ENCODE results near the gene SENP8. TPM values are rescaled to one million over a fixed set of nuclear protein-coding genes. Genes with fewer than 3 reads are reported as not detected.

Gene SENP8
- total and polyA plus RNA-seq, 4 donors: 0.67 to 1.0 (median 0.88) TPM

- 55% methylated on average over 4 of the region's 4 CpGs for WGBS
- H3K4me1 ChIP-seq (ENCODE audit: control insufficient read depth in 4 of 4, insufficient read depth in 4 of 4, low read length in 3 of 4): peaks cover 0 to 8% (median 3%) of the 10 kb centered on the region in 4 donors
- no peak for DNase-seq (ENCODE audit: low spot score)
- no peak overlapping the region for H3K4me3 ChIP-seq (ENCODE audit: low read depth in 1 of 3, low read length in 3 of 3)
- H3K36me3 ChIP-seq (ENCODE audit: control insufficient read depth in 4 of 4, insufficient read depth in 3 of 4, low read depth in 1 of 4, low read length in 3 of 4): no peaks in the 10 kb centered on the region
- H3K27me3 ChIP-seq (ENCODE audit: control insufficient read depth in 4 of 4, insufficient read depth in 4 of 4, low read length in 3 of 4): no peaks in the 10 kb centered on the region
- no peaks in the 10 kb centered on the region for H3K9me3 ChIP-seq (ENCODE audit: control insufficient read depth in 4 of 4, low read length in 3 of 4)
- no peak overlapping the region for H3K9ac ChIP-seq (ENCODE audit: low read depth in 1 of 2, low read length in 2 of 2)
- TF ChIP-seq TAF1 (conservative IDR thresholded peaks at IDR 0.05): no peak
- TF ChIP-seq SP1 (IDR thresholded peaks at IDR 0.05): no peak
- TF ChIP-seq, protein P1, sequence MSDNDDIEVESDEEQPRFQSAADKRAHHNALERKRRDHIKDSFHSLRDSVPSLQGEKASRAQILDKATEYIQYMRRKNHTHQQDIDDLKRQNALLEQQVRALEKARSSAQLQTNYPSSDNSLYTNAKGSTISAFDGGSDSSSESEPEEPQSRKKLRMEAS (IDR thresholded peaks at IDR 0.05): no peak
- TF ChIP-seq, protein P2, sequence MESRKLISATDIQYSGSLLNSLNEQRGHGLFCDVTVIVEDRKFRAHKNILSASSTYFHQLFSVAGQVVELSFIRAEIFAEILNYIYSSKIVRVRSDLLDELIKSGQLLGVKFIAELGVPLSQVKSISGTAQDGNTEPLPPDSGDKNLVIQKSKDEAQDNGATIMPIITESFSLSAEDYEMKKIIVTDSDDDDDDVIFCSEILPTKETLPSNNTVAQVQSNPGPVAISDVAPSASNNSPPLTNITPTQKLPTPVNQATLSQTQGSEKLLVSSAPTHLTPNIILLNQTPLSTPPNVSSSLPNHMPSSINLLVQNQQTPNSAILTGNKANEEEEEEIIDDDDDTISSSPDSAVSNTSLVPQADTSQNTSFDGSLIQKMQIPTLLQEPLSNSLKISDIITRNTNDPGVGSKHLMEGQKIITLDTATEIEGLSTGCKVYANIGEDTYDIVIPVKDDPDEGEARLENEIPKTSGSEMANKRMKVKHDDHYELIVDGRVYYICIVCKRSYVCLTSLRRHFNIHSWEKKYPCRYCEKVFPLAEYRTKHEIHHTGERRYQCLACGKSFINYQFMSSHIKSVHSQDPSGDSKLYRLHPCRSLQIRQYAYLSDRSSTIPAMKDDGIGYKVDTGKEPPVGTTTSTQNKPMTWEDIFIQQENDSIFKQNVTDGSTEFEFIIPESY (IDR thresholded peaks at IDR 0.05): no peak
- no peak for TF ChIP-seq ATF3 (IDR thresholded peaks at IDR 0.05)
- TF ChIP-seq YY1 (IDR thresholded peaks at IDR 0.05): no peak
- TF ChIP-seq FOXA2 (IDR thresholded peaks at IDR 0.05): peak; percentile 50
- TF ChIP-seq JUND (IDR thresholded peaks at IDR 0.05): peak; percentile 34 to 35
- TF ChIP-seq HNF4G (IDR thresholded peaks at IDR 0.05): no peak
- peak; percentile 77 to 79 for TF ChIP-seq HNF4A (conservative IDR thresholded peaks at IDR 0.05)
- peak; percentile 48 for TF ChIP-seq NR2F2 (IDR thresholded peaks at IDR 0.05)
- TF ChIP-seq FOXA1 (IDR thresholded peaks at IDR 0.05): no peak
- TF ChIP-seq REST (IDR thresholded peaks at IDR 0.05): no peak
- peak; percentile 29 to 43 for TF ChIP-seq RXRA (IDR thresholded peaks at IDR 0.05)
- TF ChIP-seq, protein P3, sequence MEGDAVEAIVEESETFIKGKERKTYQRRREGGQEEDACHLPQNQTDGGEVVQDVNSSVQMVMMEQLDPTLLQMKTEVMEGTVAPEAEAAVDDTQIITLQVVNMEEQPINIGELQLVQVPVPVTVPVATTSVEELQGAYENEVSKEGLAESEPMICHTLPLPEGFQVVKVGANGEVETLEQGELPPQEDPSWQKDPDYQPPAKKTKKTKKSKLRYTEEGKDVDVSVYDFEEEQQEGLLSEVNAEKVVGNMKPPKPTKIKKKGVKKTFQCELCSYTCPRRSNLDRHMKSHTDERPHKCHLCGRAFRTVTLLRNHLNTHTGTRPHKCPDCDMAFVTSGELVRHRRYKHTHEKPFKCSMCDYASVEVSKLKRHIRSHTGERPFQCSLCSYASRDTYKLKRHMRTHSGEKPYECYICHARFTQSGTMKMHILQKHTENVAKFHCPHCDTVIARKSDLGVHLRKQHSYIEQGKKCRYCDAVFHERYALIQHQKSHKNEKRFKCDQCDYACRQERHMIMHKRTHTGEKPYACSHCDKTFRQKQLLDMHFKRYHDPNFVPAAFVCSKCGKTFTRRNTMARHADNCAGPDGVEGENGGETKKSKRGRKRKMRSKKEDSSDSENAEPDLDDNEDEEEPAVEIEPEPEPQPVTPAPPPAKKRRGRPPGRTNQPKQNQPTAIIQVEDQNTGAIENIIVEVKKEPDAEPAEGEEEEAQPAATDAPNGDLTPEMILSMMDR (IDR thresholded peaks at IDR 0.05; ENCODE audit: low read depth, low read length, missing input control): no peak
- peak in 1 of 2 donors; percentile 29 for TF ChIP-seq EGR1 (IDR thresholded peaks at IDR 0.05; ENCODE audit: low read depth in 2 of 2)
- no peak for TF ChIP-seq GABPA (IDR thresholded peaks at IDR 0.05 in 1 of 2, conservative IDR thresholded peaks at IDR 0.05 in 1 of 2)
- TF ChIP-seq RAD21 (IDR thresholded peaks at IDR 0.05): peak in 1 of 2 donors; percentile 17
- no peak overlapping the region for H3K27ac ChIP-seq (ENCODE audit: low read depth in 1 of 2, low read length in 2 of 2)
These were observed 23.2 kb downstream of the SENP8 start for GRCh38 chr15:72141171-72142084.
